NB4 (cell line): ENCODE results near the gene ACKR3.

Source experiments
- POLR2A ChIP-seq: IDR thresholded peaks from 2 replicates; pipeline ENCODE4 v1.6.1; 2011; ENCODE audit warnings: mild to moderate bottlenecking; ENCODE audit not compliant: insufficient read length; ENCODE audit errors: extremely low read depth
- TF ChIP-seq, protein P1 (sequence below): IDR thresholded peaks from one replicate; pipeline ENCODE4 v1.5.1; 2012; ENCODE audit warnings: low read depth, low read length

DNA sequence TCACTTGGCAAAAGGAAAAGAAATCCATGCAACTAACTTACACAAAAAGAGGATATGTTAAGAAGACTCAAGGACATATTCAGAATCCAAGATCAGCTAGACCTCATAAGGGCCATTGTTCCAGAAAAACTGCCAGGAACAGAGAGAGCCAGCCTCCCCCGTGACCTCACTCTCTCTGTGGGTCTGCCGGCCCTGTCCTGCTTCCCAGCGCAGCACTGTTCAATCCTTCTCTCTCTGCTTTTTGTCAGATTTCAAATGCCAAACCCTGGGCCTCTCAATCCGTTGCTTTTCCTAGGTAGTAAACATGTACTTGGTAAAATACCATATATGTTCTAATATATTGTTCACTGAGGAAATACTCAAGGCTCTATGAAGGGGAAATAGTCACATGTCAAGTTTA lies 40.0 kb upstream of the ACKR3 start:
- TF ChIP-seq, protein P1, sequence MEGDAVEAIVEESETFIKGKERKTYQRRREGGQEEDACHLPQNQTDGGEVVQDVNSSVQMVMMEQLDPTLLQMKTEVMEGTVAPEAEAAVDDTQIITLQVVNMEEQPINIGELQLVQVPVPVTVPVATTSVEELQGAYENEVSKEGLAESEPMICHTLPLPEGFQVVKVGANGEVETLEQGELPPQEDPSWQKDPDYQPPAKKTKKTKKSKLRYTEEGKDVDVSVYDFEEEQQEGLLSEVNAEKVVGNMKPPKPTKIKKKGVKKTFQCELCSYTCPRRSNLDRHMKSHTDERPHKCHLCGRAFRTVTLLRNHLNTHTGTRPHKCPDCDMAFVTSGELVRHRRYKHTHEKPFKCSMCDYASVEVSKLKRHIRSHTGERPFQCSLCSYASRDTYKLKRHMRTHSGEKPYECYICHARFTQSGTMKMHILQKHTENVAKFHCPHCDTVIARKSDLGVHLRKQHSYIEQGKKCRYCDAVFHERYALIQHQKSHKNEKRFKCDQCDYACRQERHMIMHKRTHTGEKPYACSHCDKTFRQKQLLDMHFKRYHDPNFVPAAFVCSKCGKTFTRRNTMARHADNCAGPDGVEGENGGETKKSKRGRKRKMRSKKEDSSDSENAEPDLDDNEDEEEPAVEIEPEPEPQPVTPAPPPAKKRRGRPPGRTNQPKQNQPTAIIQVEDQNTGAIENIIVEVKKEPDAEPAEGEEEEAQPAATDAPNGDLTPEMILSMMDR = no peak
- TF ChIP-seq POLR2A = no peak
